B cell (primary cell): ENCODE data around the gene PXK. TPM values are rescaled to one million over a fixed set of nuclear protein-coding genes. Genes with fewer than 3 reads are reported as not detected.

Experiments
- ATAC-seq: fragments of 200-7000 bp; cut with Tn5 transposase; one replicate; pipeline ENCODE4 v1.10.0; 2021; ENCODE audit warnings: low read depth, mild to moderate bottlenecking, moderate number of reproducible peaks, moderate library complexity
- CTCF ChIA-PET: fragments of 350-600 bp; sonication (Branson Sonifier 250); formaldehyde crosslinking; loops from one replicate; lab custom pipeline; 2021; ENCODE audit warnings: antibody characterized with exemption, inconsistent platforms; lab: Charles Lee
- POLR2A ChIA-PET: fragments of 350-600 bp; sonication (Branson Sonifier 250); formaldehyde crosslinking; loops from one replicate; lab custom pipeline; 2021; ENCODE audit warnings: antibody characterized with exemption; lab: Charles Lee
- DNase-seq: peaks from one replicate; pipeline ENCODE4 v3.0.0; 2013
- H2AFZ ChIP-seq: 2 replicates; pipeline ENCODE4 v1.6.1; 2012; ENCODE audit warnings: mild to moderate bottlenecking, low read depth, low read length; ENCODE audit not compliant: insufficient read depth, poor library complexity, severe bottlenecking
- H3K27ac ChIP-seq, 2 donors: 1 replicate in 1 of 2; 2 replicates in 1 of 2; pipeline ENCODE4 v1.5.1; 2012 to 2013; ENCODE audit warnings: low read length in 2 of 2, mild to moderate bottlenecking in 2 of 2, moderate library complexity in 1 of 2
- H3K27me3 ChIP-seq, 4 experiments: fragments of 200-600 bp in 1 of 4; sonication (generic) in 1 of 4; replicated peaks in 1 of 4; 1 replicate in 2 of 4; 2 replicates in 2 of 4; pipeline versions ENCODE4 v1.6.1 to v1.7.0; 2013 to 2016; ENCODE audit warnings: low read length in 3 of 4, mild to moderate bottlenecking in 2 of 4, mixed read lengths in 1 of 4, moderate library complexity in 1 of 4; ENCODE audit not compliant: insufficient read depth in 4 of 4, control insufficient read depth in 3 of 4; ENCODE audit errors: control extremely low read depth in 1 of 4
- H3K36me3 ChIP-seq, 2 experiments: replicated peaks in 1 of 2; 1 replicate in 1 of 2; 2 replicates in 1 of 2; pipeline versions ENCODE4 v1.6.1 to v1.7.1; 2013; ENCODE audit warnings: low read length in 1 of 2; ENCODE audit not compliant: insufficient read depth in 2 of 2, control insufficient read depth in 1 of 2; ENCODE audit errors: control extremely low read depth in 1 of 2, extremely low read depth in 1 of 2
- H3K4me1 ChIP-seq, 2 donors: fragments of 200-600 bp in 1 of 2; sonication (generic) in 1 of 2; 1 replicate in 1 of 2; 2 replicates in 1 of 2; pipeline versions ENCODE4 v1.5.1 to v1.6.1; 2013 to 2017; ENCODE audit warnings: low read length in 2 of 2; ENCODE audit not compliant: control insufficient read depth in 2 of 2, insufficient read depth in 2 of 2
- H3K4me2 ChIP-seq: replicated peaks from 2 replicates; pipeline ENCODE3; 2012; ENCODE audit warnings: mild to moderate bottlenecking, low read depth, low read length; ENCODE audit not compliant: poor library complexity, severe bottlenecking
- H3K4me3 ChIP-seq, 5 experiments: fragments of 200-600 bp in 1 of 5; sonication (generic) in 1 of 5; 1 replicate in 3 of 5; 2 replicates in 2 of 5; pipeline versions ENCODE4 v1.5.1 to v1.7.0; 2011 to 2016; ENCODE audit warnings: low read length in 4 of 5, mild to moderate bottlenecking in 4 of 5, low read depth in 2 of 5, control low read depth in 1 of 5, moderate library complexity in 1 of 5; ENCODE audit not compliant: insufficient read depth in 1 of 5; ENCODE audit errors: control extremely low read depth in 1 of 5, extremely low read depth in 1 of 5
- H3K79me2 ChIP-seq: fragments of 200-600 bp; sonication (generic); one replicate; pipeline ENCODE4 v1.6.0; 2016; ENCODE audit warnings: low read length; ENCODE audit not compliant: control insufficient read depth, insufficient read depth
- H3K9ac ChIP-seq: fragments of 200-600 bp; sonication (generic); 2 replicates; pipeline ENCODE4 v1.6.1; 2017; ENCODE audit warnings: mild to moderate bottlenecking, low read length, moderate library complexity
- H3K9me3 ChIP-seq, 3 donors: one replicate each; pipeline versions ENCODE4 v1.6.1 to v1.7.1; 2013; ENCODE audit warnings: low read length in 2 of 3; ENCODE audit not compliant: control insufficient read depth in 2 of 3, insufficient read depth in 1 of 3; ENCODE audit errors: control extremely low read depth in 1 of 3
- H4K20me1 ChIP-seq: 2 replicates; pipeline ENCODE4 v1.6.0; 2012; ENCODE audit warnings: mild to moderate bottlenecking, low read length; ENCODE audit not compliant: insufficient read depth, control insufficient read depth, poor library complexity, severe bottlenecking
- H3K27ac Mint-ChIP-seq: one replicate; pipeline ENCODE4 v1.8.0; 2021; ENCODE audit warnings: mixed read lengths
- H3K27me3 Mint-ChIP-seq: one replicate; pipeline ENCODE4 v1.8.0; 2021; ENCODE audit warnings: mixed read lengths
- H3K4me1 Mint-ChIP-seq: one replicate; pipeline ENCODE4 v1.8.0; 2021; ENCODE audit warnings: mixed read lengths
- H3K4me3 Mint-ChIP-seq: one replicate; pipeline ENCODE4 v1.8.0; 2021; ENCODE audit warnings: mixed read lengths
- H3K9me3 Mint-ChIP-seq: one replicate; pipeline ENCODE4 v1.8.0; 2022; ENCODE audit warnings: mixed read lengths; ENCODE audit not compliant: insufficient read depth
- EZH2 ChIP-seq: IDR thresholded peaks from 2 replicates; pipeline ENCODE4 v1.6.1; 2012; ENCODE audit warnings: borderline replicate concordance, low read depth, mild to moderate bottlenecking, moderate library complexity, low read length; ENCODE audit not compliant: insufficient read depth, poor library complexity, severe bottlenecking
- WGBS: methylation state at CpG from one replicate; pipeline ENCODE4 v1.1.5; 2013; ENCODE audit warnings: missing lambda C conversion rate; ENCODE audit not compliant: insufficient coverage; 5-methylcytosine and 5-hydroxymethylcytosine counted together
- intact Hi-C: fragments of 100-400 bp; cut with micrococcal nuclease; formaldehyde crosslinking; loops from one replicate; pipeline ENCODE4 v1.10.0; 2022
- polyA plus RNA-seq: library from polyadenylated mRNA; depleted of rRNA; stranded (reverse); fragments of >200 nt; gene quantifications from 2 replicates; pipeline ENCODE4 v1.2.3, GENCODE V29; 2012
- total RNA-seq, 2 donors: library from RNA; stranded (reverse); fragments of 120-200 nt in 1 of 2; gene quantifications; 1 replicate in 1 of 2; 2 replicates in 1 of 2; pipeline versions ENCODE4 v1.2.3 to v1.2.4, GENCODE V29; 2013 to 2022
- TF ChIP-seq, protein P1 (sequence below): fragments of 200-600 bp; IDR thresholded peaks from one replicate; pipeline ENCODE4 v1.8.0; 2022; ENCODE audit warnings: antibody characterized with exemption, mild to moderate bottlenecking

Gene PXK
- total and polyA plus RNA-seq, 2 donors (not counting 1 experiment from before 2014, with no cell fraction given), result 46.8 to 104 TPM

DNA sequence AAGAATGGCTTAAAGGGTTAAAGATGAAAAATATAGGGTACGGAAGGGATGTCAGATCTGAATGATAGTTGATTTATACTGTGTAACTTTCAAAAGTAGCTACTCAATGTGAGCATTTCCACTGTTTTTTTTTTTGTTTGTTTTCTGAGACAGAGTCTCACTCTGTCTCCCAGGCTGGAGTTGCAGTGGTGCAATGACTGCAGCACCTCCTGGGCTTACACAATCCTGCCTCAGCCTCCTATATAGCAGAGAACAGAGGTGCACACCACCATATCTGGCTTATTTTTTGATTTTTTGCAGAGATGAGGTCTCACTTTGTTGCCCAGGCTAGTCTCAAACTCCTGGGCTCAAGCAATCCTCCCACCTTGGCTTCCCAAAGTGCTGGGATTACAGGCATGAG, 9.9 kb upstream of the PXK start:
- no peak overlapping the region for H3K9ac ChIP-seq
- no peaks in the 10 kb centered on the region for H4K20me1 ChIP-seq
- H2AFZ ChIP-seq, result no peak overlapping the region
- no peak overlapping the region for H3K4me2 ChIP-seq
- POLR2A ChIA-PET, result interaction anchor here (0.9 kb wide), 1 partner anchor 92 kb away, joined by 3 read pairs; no protein-coding TSS in a partner anchor
- Mint-ChIP-seq H3K27me3 (no peaks in the 10 kb centered on the region), H3K4me1 (peaks cover 38% of the 10 kb centered on the region), H3K27ac (peak overlapping the region; percentile 50), H3K9me3 (no peaks in the 10 kb centered on the region), H3K4me3 (no peak overlapping the region)
- peaks cover 0 to 12% of the 10 kb centered on the region in 2 experiments for H3K36me3 ChIP-seq
- intact Hi-C loops, result loop anchor here (5.0 kb wide), 3 partner anchors 35 to 310 kb away; partner anchors contain the start of gene PDHB
- H3K4me3 ChIP-seq, result no peak overlapping the region
- H3K9me3 ChIP-seq, result no peaks in the 10 kb centered on the region
- no peak for ATAC-seq
- CTCF ChIA-PET, result interaction anchor here (0.6 to 9.0 kb wide), 9 partner anchors 10 to 1098 kb away, joined by 3 to 89 read pairs (median 16); partner anchors contain the start of genes HTD2, PXK and RPP14
- no peak overlapping the region for H3K27ac ChIP-seq
- TF ChIP-seq, protein P1, sequence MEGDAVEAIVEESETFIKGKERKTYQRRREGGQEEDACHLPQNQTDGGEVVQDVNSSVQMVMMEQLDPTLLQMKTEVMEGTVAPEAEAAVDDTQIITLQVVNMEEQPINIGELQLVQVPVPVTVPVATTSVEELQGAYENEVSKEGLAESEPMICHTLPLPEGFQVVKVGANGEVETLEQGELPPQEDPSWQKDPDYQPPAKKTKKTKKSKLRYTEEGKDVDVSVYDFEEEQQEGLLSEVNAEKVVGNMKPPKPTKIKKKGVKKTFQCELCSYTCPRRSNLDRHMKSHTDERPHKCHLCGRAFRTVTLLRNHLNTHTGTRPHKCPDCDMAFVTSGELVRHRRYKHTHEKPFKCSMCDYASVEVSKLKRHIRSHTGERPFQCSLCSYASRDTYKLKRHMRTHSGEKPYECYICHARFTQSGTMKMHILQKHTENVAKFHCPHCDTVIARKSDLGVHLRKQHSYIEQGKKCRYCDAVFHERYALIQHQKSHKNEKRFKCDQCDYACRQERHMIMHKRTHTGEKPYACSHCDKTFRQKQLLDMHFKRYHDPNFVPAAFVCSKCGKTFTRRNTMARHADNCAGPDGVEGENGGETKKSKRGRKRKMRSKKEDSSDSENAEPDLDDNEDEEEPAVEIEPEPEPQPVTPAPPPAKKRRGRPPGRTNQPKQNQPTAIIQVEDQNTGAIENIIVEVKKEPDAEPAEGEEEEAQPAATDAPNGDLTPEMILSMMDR, result no peak
- no peak for TF ChIP-seq EZH2
- WGBS, result no CpG with 5 or more reads among the region's 1 CpG
- no peaks in the 10 kb centered on the region for H3K27me3 ChIP-seq
- DNase-seq, result no peak
- peaks cover 17% of the 10 kb centered on the region for H3K79me2 ChIP-seq
- peaks cover 21 to 29% of the 10 kb centered on the region in 2 donors for H3K4me1 ChIP-seq
